ENCODE data around the gene HEXB.
"Not testable (repeated sequence)": the region's sequence is repeated elsewhere in the genome, so short reads cannot be mapped to it uniquely, and the experiment has no call there.

The HEXB gene

GRCh38 chr5:74748742-74749141 lies 63.7 kb downstream of the HEXB start:
- not testable (repeated sequence) for DNase-seq (ENCODE audit: low read depth); H3K9me3 ChIP-seq (ENCODE audit: control insufficient read depth, low read length); H3K27me3 ChIP-seq (replicated peaks; ENCODE audit: control insufficient read depth, insufficient read depth, low read length); H3K4me3 ChIP-seq (ENCODE audit: low read length); H3K4me1 ChIP-seq (ENCODE audit: control insufficient read depth, insufficient read depth, low read length); H3K9ac ChIP-seq (ENCODE audit: low read length)
- H3K36me3 ChIP-seq (ENCODE audit: control insufficient read depth, insufficient read depth, low read length, severe bottlenecking), result peaks cover 69% of the 10 kb centered on the region

DNA sequence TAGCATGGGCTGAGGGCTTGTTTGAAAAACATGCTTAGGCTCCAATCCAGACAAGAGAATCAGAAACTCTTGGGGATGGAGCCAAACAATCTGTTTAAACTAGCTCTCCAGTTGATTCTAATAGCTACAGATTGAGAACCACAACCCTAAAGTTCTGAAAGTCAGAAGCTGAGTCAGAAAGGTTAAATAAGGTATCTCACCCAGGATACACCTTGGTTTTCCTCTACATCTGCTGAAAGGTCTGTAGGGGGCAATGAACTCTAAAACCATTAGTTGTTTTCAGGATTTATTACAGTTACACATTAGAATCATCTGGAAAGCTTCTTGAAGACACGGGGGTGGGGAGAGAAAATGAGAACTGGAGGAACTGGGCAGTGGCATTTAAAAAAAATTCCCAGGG lies 76.2 kb downstream of the HEXB start:
- peaks cover 27% of the 10 kb centered on the region for H3K4me1 ChIP-seq (ENCODE audit: control insufficient read depth, insufficient read depth, low read length)
- H3K36me3 ChIP-seq (ENCODE audit: control insufficient read depth, insufficient read depth, low read length, severe bottlenecking), result peaks cover 56% of the 10 kb centered on the region
- H3K9ac ChIP-seq (ENCODE audit: low read length), result no peak overlapping the region
- H3K27me3 ChIP-seq (replicated peaks; ENCODE audit: control insufficient read depth, insufficient read depth, low read length), result no peaks in the 10 kb centered on the region
- no peak for DNase-seq (ENCODE audit: low read depth)
- no peak overlapping the region for H3K4me3 ChIP-seq (ENCODE audit: low read length)
- H3K9me3 ChIP-seq (ENCODE audit: control insufficient read depth, low read length), result peaks cover under 1% of the 10 kb centered on the region

DNA sequence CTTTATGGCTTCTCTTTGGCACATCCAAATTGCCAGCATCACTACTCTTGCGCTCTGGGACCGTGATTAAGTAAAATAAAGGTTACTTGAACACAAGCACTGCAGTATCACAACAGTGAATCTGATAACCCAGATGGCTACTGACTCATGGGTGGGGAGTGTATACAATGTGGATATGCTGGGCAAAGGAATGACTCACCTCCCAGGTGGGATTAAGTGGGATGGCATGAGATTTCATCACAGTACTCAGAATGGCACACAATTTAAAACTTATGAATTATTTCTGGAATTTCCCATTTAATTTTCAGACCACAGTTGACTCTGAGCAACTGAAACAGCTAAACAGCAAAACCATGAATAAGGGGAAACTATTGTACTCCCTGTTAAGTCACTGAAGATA lies 77.6 kb downstream of the HEXB start:
- Histone ChIP-seq H3K36me3 (ENCODE audit: control insufficient read depth, insufficient read depth, low read length, severe bottlenecking) (peaks cover 43% of the 10 kb centered on the region), H3K27me3 (replicated peaks; ENCODE audit: control insufficient read depth, insufficient read depth, low read length) (no peaks in the 10 kb centered on the region), H3K9me3 (ENCODE audit: control insufficient read depth, low read length) (no peaks in the 10 kb centered on the region), H3K9ac (ENCODE audit: low read length) (no peak overlapping the region), H3K4me3 (ENCODE audit: low read length) (no peak overlapping the region), H3K4me1 (ENCODE audit: control insufficient read depth, insufficient read depth, low read length) (peaks cover 27% of the 10 kb centered on the region)
- peak; percentile 71 for DNase-seq (ENCODE audit: low read depth)

DNA sequence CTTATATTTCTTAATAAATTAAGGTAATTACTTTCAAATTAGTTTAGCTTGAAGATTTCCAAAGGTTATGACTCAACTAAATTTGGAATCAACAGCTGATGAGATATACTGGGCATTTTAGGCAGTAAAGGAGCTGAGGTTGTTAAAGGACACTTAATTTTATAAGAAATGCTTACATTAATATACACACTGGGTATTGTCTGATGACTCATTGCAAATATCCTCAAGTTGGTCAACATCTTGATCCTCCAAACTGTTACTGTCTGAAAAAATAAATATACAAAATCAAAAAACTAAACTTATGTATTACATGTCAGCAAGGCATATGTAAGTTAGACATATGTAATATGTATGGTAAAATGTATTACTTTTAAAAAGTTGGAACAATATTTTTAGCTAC lies 78.5 kb downstream of the HEXB start:
- H3K4me3 ChIP-seq (ENCODE audit: low read length), result no peak overlapping the region
- peaks cover 34% of the 10 kb centered on the region for H3K36me3 ChIP-seq (ENCODE audit: control insufficient read depth, insufficient read depth, low read length, severe bottlenecking)
- peaks cover 33% of the 10 kb centered on the region for H3K4me1 ChIP-seq (ENCODE audit: control insufficient read depth, insufficient read depth, low read length)
- no peak overlapping the region for H3K9ac ChIP-seq (ENCODE audit: low read length)
- DNase-seq (ENCODE audit: low read depth), result peak; percentile 29
- H3K9me3 ChIP-seq (ENCODE audit: control insufficient read depth, low read length), result no peaks in the 10 kb centered on the region
- H3K27me3 ChIP-seq (replicated peaks; ENCODE audit: control insufficient read depth, insufficient read depth, low read length), result no peaks in the 10 kb centered on the region

- H3K36me3 ChIP-seq (ENCODE audit: control insufficient read depth, insufficient read depth, low read length, severe bottlenecking), result peaks cover 32% of the 10 kb centered on the region
- peak overlapping the region; percentile 98 for H3K4me3 ChIP-seq (ENCODE audit: low read length)
Measured at GRCh38 chr5:74765201-74765600, 80.2 kb downstream of the HEXB start.

GRCh38 chr5:74765929-74766328 lies 80.9 kb downstream of the HEXB start:
- Histone ChIP-seq H3K27me3 (replicated peaks; ENCODE audit: control insufficient read depth, insufficient read depth, low read length) (no peaks in the 10 kb centered on the region), H3K4me1 (ENCODE audit: control insufficient read depth, insufficient read depth, low read length) (peaks cover 33% of the 10 kb centered on the region), H3K9me3 (ENCODE audit: control insufficient read depth, low read length) (no peaks in the 10 kb centered on the region), H3K4me3 (ENCODE audit: low read length) (peak overlapping the region; percentile 98), H3K9ac (ENCODE audit: low read length) (peak overlapping the region; percentile 95), H3K36me3 (ENCODE audit: control insufficient read depth, insufficient read depth, low read length, severe bottlenecking) (peaks cover 34% of the 10 kb centered on the region)
- no peak for DNase-seq (ENCODE audit: low read depth)

More at GRCh38 chr5:74765201-74765600, 80.2 kb downstream of the HEXB start:
- peak overlapping the region; percentile 95 for H3K9ac ChIP-seq (ENCODE audit: low read length)
- peaks cover 33% of the 10 kb centered on the region for H3K4me1 ChIP-seq (ENCODE audit: control insufficient read depth, insufficient read depth, low read length)
- no peaks in the 10 kb centered on the region for H3K27me3 ChIP-seq (replicated peaks; ENCODE audit: control insufficient read depth, insufficient read depth, low read length)
- H3K9me3 ChIP-seq (ENCODE audit: control insufficient read depth, low read length), result no peaks in the 10 kb centered on the region
- DNase-seq (ENCODE audit: low read depth), result no peak

- peaks cover 33% of the 10 kb centered on the region for H3K4me1 ChIP-seq (ENCODE audit: control insufficient read depth, insufficient read depth, low read length)
- peak overlapping the region; percentile 98 for H3K4me3 ChIP-seq (ENCODE audit: low read length)
- H3K36me3 ChIP-seq (ENCODE audit: control insufficient read depth, insufficient read depth, low read length, severe bottlenecking), result peaks cover 38% of the 10 kb centered on the region
- H3K27me3 ChIP-seq (replicated peaks; ENCODE audit: control insufficient read depth, insufficient read depth, low read length), result no peaks in the 10 kb centered on the region
- H3K9ac ChIP-seq (ENCODE audit: low read length), result peak overlapping the region; percentile 95
- DNase-seq (ENCODE audit: low read depth), result peak; percentile 81
- no peaks in the 10 kb centered on the region for H3K9me3 ChIP-seq (ENCODE audit: control insufficient read depth, low read length)
Measured at GRCh38 chr5:74766418-74766848, 81.4 kb downstream of the HEXB start.

GRCh38 chr5:74766849-74767578 lies 82.0 kb downstream of the HEXB start, which contains the start of the genes GFM2 and NSA2:
TSS of gene GFM2 (minus strand) at chr5:74767117. CDS start at chr5:74763742, 3,375 bp downstream.
TSS of gene NSA2 (plus strand) at chr5:74767249. CDS start at chr5:74767361, 112 bp downstream.
- Histone ChIP-seq H3K4me1 (ENCODE audit: control insufficient read depth, insufficient read depth, low read length) (peaks cover 33% of the 10 kb centered on the region), H3K36me3 (ENCODE audit: control insufficient read depth, insufficient read depth, low read length, severe bottlenecking) (peaks cover 34% of the 10 kb centered on the region), H3K4me3 (ENCODE audit: low read length) (peak within 1 kb of the TSS; percentile 98), H3K9me3 (ENCODE audit: control insufficient read depth, low read length) (no peaks in the 10 kb centered on the region), H3K27me3 (replicated peaks; ENCODE audit: control insufficient read depth, insufficient read depth, low read length) (no peaks in the 10 kb centered on the region), H3K9ac (ENCODE audit: low read length) (peak within 1 kb of the TSS; percentile 95)
- peak; percentile 98 for DNase-seq (ENCODE audit: low read depth)

DNA sequence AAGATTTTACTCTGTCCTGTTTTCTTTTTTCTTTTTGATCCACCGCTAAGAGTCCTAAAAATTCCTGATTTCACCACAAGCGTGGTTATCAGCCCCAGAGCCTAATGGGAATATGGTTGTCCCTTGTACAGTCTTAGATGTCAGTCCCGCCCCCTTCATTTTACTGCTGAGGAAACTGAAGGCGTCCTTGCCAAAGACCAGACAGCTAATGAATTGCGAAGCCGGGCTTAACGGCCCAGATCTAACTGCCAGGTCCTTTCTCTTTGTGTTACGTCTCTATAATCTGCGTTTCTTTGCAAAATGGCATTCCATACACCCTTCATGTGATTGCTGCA lies 82.5 kb downstream of the HEXB start:
- peak; percentile 70 for DNase-seq (ENCODE audit: low read depth)
- H3K9ac ChIP-seq (ENCODE audit: low read length), result peak overlapping the region; percentile 95
- H3K9me3 ChIP-seq (ENCODE audit: control insufficient read depth, low read length), result no peaks in the 10 kb centered on the region
- peaks cover 31% of the 10 kb centered on the region for H3K4me1 ChIP-seq (ENCODE audit: control insufficient read depth, insufficient read depth, low read length)
- H3K4me3 ChIP-seq (ENCODE audit: low read length), result peak overlapping the region; percentile 98
- no peaks in the 10 kb centered on the region for H3K27me3 ChIP-seq (replicated peaks; ENCODE audit: control insufficient read depth, insufficient read depth, low read length)
- peaks cover 32% of the 10 kb centered on the region for H3K36me3 ChIP-seq (ENCODE audit: control insufficient read depth, insufficient read depth, low read length, severe bottlenecking)

Measured in adipocyte (in vitro differentiated cells).